ENCODE results near the gene APCDD1L. TPM values are rescaled to one million over a fixed set of nuclear protein-coding genes. Genes with fewer than 3 reads are reported as not detected.

The APCDD1L gene
- total and polyA plus RNA-seq, 2 of the 8 experiments (the other 6 are each of a cell fraction or from before 2014, with no cell fraction given), result 0.83 to 3.1 TPM

GRCh38 chr20:58492074-58492718, 23.0 kb downstream of the APCDD1L start (continued):
- TF ChIP-seq MAX (IDR thresholded peaks at IDR 0.05), result no peak
